Skin of body (tissue), 2 donors: ENCODE data around the gene RAET1G. TPM values are rescaled to one million over a fixed set of nuclear protein-coding genes. Genes with fewer than 3 reads are reported as not detected.
A peak's percentile ranks its signal among the peaks of the same experiment; 100 is the strongest.
"Not testable (repeated sequence)": the region's sequence is repeated elsewhere in the genome, so short reads cannot be mapped to it uniquely, and the experiment has no call there.

Experiments
- DNase-seq: peaks from one replicate; lab custom pipeline; 2025; lab: John Stamatoyannopoulos, UW
- total RNA-seq: library from RNA; depleted of rRNA; stranded (reverse); fragments of >200 nt; gene quantifications from one replicate; pipeline ENCODE4 v1.2.3, GENCODE V29; 2014

RAET1G gene
- total RNA-seq, 1 donor from 2014 or later: 0.79 TPM

- not testable (repeated sequence) for DNase-seq
Observed at GRCh38 chr6:149954328-149954983, 31.5 kb upstream of the RAET1G start.

- DNase-seq: not testable (repeated sequence)
Observed at GRCh38 chr6:149953934-149954327, 31.0 kb upstream of the RAET1G start.

GRCh38 chr6:149953390-149953789, 30.5 kb upstream of the RAET1G start:
- DNase-seq: not testable (repeated sequence)

GRCh38 chr6:149951626-149952025, 28.7 kb upstream of the RAET1G start:
- DNase-seq: no peak

GRCh38 chr6:149951096-149951495, 28.2 kb upstream of the RAET1G start:
- DNase-seq: no peak

GRCh38 chr6:149950423-149950822, 27.5 kb upstream of the RAET1G start:
- DNase-seq: no peak

- DNase-seq: no peak
Observed at GRCh38 chr6:149948616-149949015, 25.7 kb upstream of the RAET1G start.

GRCh38 chr6:149948011-149948410, 25.1 kb upstream of the RAET1G start:
- no peak for DNase-seq

GRCh38 chr6:149947533-149947932, 24.6 kb upstream of the RAET1G start:
- not testable (repeated sequence) for DNase-seq

GRCh38 chr6:149946631-149947030, 23.7 kb upstream of the RAET1G start:
- DNase-seq: not testable (repeated sequence)

GRCh38 chr6:149945276-149945675, 22.4 kb upstream of the RAET1G start:
- DNase-seq: not testable (repeated sequence)

GRCh38 chr6:149943321-149943720, 20.4 kb upstream of the RAET1G start:
- not testable (repeated sequence) for DNase-seq

- no peak for DNase-seq
Observed at GRCh38 chr6:149942461-149942829, 19.5 kb upstream of the RAET1G start.

GRCh38 chr6:149941583-149942460, 18.9 kb upstream of the RAET1G start, which contains the start of gene ULBP2:
TSS of gene ULBP2 (plus strand) at chr6:149942014. CDS start at chr6:149942073, 59 bp downstream.
- DNase-seq: peak; percentile 87

GRCh38 chr6:149940672-149940982, 17.7 kb upstream of the RAET1G start:
- no peak for DNase-seq

GRCh38 chr6:149939909-149940671, 17.2 kb upstream of the RAET1G start:
- no peak for DNase-seq

- no peak for DNase-seq
Observed at GRCh38 chr6:149939356-149939648, 16.4 kb upstream of the RAET1G start.

- no peak for DNase-seq
Observed at GRCh38 chr6:149938571-149939355, 15.8 kb upstream of the RAET1G start.

- DNase-seq: not testable (repeated sequence)
Observed at GRCh38 chr6:149938013-149938570, 15.2 kb upstream of the RAET1G start.

- no peak for DNase-seq
Observed at GRCh38 chr6:149936743-149937142, 13.8 kb upstream of the RAET1G start.

GRCh38 chr6:149935668-149936067, 12.7 kb upstream of the RAET1G start:
- DNase-seq: no peak
